ENCODE measurements around the gene CUX1. TPM values are rescaled to one million over a fixed set of nuclear protein-coding genes. Genes with fewer than 3 reads are reported as not detected.
A peak's percentile ranks its signal among the peaks of the same experiment; 100 is the strongest.
"Not testable (repeated sequence)": the region's sequence is repeated elsewhere in the genome, so short reads cannot be mapped to it uniquely, and the experiment has no call there.

CUX1 gene
- total RNA-seq, 4 donors from 2014 or later = 93.8 to 156 (median 112) TPM

DNA sequence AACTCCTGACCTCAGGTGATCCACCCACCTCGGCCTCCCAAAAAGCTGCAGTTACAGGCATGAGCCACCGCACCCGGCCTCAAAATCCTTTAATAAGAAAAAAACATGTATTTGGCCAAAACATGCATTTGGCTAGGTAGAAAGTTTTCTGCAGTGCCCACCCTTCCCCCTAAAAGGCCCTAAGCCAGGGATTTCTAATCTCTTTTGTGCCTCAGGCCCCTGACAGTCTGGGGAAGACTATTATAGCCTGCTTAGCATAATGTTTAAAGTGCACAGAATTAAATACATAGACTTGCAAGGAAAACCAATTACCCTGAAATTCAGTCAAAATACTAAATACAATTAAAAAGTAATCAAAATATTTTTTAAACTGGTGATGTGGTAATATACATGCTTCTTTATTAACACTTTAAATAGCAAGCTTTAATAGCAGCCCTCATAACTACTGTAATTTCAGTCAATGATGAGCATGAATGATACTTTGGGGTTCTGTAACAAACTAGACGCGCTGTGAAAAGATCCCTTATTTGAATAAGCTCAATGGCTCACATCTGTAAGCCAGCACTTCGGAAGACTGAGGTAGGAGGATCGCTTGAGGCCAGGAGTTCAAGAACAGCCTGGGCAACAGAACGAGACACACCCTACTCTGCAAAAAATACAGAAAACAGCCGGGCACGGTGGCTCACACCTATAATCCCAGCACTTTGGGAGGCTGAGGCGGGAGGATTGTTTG is 508.9 kb downstream of the CUX1 start:
- H3K4me1 ChIP-seq = peaks cover 10 to 14% of the 10 kb centered on the region in 2 donors
- H3K9me3 ChIP-seq = no peaks in the 10 kb centered on the region
- WGBS, 2 donors = 94 to 95% methylated on average over 11 of the region's 11 CpGs
- H3K36me3 ChIP-seq = no peaks in the 10 kb centered on the region
- H3K4me3 ChIP-seq (replicated peaks in 1 of 3) = no peak overlapping the region
- DNase-seq = no peak
- no peak overlapping the region for H3K27ac ChIP-seq
- intact Hi-C loops (cut with DNase I) = no loop called here
- TF ChIP-seq, protein P1, sequence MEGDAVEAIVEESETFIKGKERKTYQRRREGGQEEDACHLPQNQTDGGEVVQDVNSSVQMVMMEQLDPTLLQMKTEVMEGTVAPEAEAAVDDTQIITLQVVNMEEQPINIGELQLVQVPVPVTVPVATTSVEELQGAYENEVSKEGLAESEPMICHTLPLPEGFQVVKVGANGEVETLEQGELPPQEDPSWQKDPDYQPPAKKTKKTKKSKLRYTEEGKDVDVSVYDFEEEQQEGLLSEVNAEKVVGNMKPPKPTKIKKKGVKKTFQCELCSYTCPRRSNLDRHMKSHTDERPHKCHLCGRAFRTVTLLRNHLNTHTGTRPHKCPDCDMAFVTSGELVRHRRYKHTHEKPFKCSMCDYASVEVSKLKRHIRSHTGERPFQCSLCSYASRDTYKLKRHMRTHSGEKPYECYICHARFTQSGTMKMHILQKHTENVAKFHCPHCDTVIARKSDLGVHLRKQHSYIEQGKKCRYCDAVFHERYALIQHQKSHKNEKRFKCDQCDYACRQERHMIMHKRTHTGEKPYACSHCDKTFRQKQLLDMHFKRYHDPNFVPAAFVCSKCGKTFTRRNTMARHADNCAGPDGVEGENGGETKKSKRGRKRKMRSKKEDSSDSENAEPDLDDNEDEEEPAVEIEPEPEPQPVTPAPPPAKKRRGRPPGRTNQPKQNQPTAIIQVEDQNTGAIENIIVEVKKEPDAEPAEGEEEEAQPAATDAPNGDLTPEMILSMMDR (IDR thresholded peaks at IDR 0.05) = no peak
- no peak for TF ChIP-seq POLR2A (IDR thresholded peaks at IDR 0.05)
- H3K27me3 ChIP-seq = no peaks in the 10 kb centered on the region

DNA sequence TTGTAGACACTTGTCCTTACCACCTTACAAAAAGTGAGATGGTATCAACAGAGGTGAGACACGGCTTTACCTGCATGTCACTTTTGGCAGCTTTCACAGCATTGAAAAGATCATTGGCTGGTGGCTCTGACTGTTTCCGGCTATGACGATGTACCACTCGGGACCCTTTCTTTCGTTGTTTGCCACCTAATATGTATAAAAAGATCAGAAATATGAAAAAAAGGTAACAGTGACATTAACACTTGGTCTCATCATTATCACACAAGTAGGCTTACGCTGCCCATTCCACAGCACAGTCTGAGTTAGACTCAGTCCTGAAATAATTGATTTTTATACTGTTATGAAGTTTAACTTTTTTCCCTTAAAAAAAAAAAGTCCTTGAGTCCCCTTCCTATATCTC is 509.8 kb downstream of the CUX1 start:
- Histone ChIP-seq H3K27ac (peak overlapping the region in 1 of 3 donors; percentile 28), H3K4me1 (peaks cover 16 to 19% of the 10 kb centered on the region in 2 donors)
- H3K27me3 ChIP-seq; H3K36me3 ChIP-seq; H3K4me3 ChIP-seq (replicated peaks in 1 of 3); H3K9me3 ChIP-seq; intact Hi-C loops (cut with DNase I); DNase-seq: not testable (repeated sequence)
- 80 to 82% methylated on average over 6 of the region's 6 CpGs for WGBS, 2 donors

DNA sequence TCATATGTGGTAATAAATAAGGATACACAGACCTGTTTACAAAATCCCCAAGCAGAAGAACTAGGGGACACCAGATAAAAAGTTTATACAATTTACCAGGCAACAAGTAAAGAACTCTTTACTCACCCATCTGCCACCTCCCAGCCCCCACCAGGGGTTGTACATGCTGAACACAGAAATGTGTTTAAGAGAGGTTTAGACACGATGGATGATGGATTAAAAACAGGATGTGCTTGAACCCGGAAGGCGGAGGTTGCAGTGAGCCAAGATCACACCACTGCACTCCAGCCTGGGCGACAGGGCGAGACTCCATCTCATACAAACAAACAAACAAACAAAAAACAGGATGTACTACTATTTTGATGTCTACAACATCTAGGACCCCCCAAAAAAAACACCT is 511.4 kb downstream of the CUX1 start:
- DNase-seq; H3K27ac ChIP-seq; H3K36me3 ChIP-seq; H3K9me3 ChIP-seq; intact Hi-C loops (cut with DNase I); H3K27me3 ChIP-seq; H3K4me3 ChIP-seq (replicated peaks in 1 of 3): not testable (repeated sequence)
- peaks cover 18 to 22% of the 10 kb centered on the region in 2 donors for H3K4me1 ChIP-seq
- WGBS, 2 donors = 49 to 72% methylated on average over 4 to 5 of the region's 5 CpGs

DNA sequence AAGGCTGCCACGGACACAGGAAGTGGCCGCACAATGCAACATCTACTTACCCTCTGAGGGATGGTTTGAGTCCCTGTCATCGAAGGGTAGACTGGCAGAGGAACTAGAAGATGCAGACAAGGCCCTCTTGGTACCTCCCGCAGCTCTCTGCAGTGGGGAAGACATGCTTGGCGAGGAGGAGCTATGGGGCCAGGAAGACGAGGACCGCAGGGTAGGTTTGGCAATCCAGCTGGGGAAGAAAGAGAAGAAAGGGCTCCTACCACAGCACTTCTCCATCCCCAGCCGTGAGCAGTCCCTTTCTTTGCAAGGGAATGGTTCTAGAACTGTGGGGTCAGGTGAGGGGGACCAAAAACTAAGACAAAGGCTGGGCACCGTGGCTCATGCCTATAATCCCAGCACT is 511.9 kb downstream of the CUX1 start:
- DNase-seq; H3K27me3 ChIP-seq; H3K36me3 ChIP-seq; H3K4me3 ChIP-seq (replicated peaks in 1 of 3); intact Hi-C loops (cut with DNase I); H3K9me3 ChIP-seq: not testable (repeated sequence)
- Histone ChIP-seq H3K27ac (peak overlapping the region in 1 of 3 donors; percentile 98), H3K4me1 (peaks cover 18 to 22% of the 10 kb centered on the region in 2 donors)
- WGBS, 2 donors = 69 to 85% methylated on average over 9 of the region's 9 CpGs

DNA sequence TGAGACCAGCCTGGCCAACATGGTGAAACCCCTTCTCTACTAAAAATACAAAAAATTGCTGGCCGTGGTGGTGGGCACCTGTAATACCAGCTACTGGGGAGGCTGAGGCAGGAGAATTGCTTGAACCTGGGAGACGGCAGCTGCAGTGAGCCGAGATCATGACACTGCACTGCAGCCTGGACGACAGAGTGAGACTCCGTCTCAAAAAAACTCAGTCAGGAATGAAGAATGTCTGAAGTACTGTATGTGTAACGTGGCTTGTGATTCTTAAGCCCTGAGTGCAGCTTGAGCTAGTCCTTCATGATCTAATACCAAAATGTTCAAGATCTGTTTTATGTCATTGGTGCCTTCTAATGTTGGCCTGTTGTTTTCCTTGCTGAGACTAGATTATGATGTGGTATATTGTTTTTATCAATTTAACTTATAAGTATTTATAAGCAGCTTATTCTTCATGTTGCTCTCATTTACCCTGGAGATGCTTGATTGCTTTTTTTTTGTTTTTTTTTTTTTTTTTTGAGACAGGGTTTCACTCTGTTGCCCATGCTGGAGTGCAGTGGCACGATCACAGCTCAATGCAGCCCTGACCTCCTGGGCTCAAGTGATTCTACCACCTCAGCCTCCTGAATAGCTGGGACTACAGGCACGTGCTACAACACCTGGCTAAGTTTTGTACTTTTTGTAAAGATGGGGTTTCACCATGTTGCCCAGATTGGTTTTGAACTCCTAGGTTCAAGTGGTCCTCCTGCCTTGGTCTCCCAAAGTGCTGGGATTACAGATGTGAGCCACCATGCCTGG is 513.4 kb downstream of the CUX1 start:
- 34 to 38% methylated on average over 8 of the region's 8 CpGs for WGBS, 2 donors

More for the DNA sequence above, 513.4 kb downstream of the CUX1 start:
- Histone ChIP-seq H3K4me1 (peaks cover 18 to 22% of the 10 kb centered on the region in 2 donors), H3K27ac (peak overlapping the region; percentile 87 to 99 (median 98))
- H3K36me3 ChIP-seq; H3K4me3 ChIP-seq (replicated peaks in 1 of 3); intact Hi-C loops (cut with DNase I); H3K27me3 ChIP-seq; H3K9me3 ChIP-seq: not testable (repeated sequence)
- peak; percentile 72 to 77 for DNase-seq
- peak in 1 of 2 donors; percentile 41 for TF ChIP-seq POLR2A (IDR thresholded peaks at IDR 0.05)

Small RNA genes lying within 50 kb of the gene (microRNA-seq; reads per million reads assigned to microRNA genes)
- not detected for gene MIR4285

Small RNA genes lying within 50 kb of the gene (small RNA-seq; reads per million reads assigned to genes)
- gene AC005086.2 = not detected
- not detected for gene AC005086.3
- not detected for gene AC005086.4
- gene AC005088.1 = not detected
- not detected for gene MIR4285
- gene RF00554 = not detected

Other genes with a start within 250 kb of the CUX1 start
- gene MYL10, start 188.3 kb upstream of the CUX1 start, total RNA-seq = not detected